ENCODE data around the gene DNPH1. TPM values are rescaled to one million over a fixed set of nuclear protein-coding genes. Genes with fewer than 3 reads are reported as not detected.

The DNPH1 gene
- total and polyA plus RNA-seq, 9 of the 15 experiments (the other 6 are each of a cell fraction or from before 2014, with no cell fraction given): 7.3 to 300 (median 68.7) TPM

- peak; percentile 58 for TF ChIP-seq GTF3C2 (IDR thresholded peaks at IDR 0.05; ENCODE audit: borderline replicate concordance, extremely low read depth, insufficient read length)
- TF ChIP-seq SRSF3 (IDR thresholded peaks at IDR 0.05; ENCODE audit: insufficient read depth, low read length): no peak
- TF ChIP-seq THRAP3 (IDR thresholded peaks at IDR 0.05; ENCODE audit: borderline replicate concordance): no peak
- TF ChIP-seq MBD2 (IDR thresholded peaks at IDR 0.05; ENCODE audit: borderline replicate concordance, low read depth): no peak
- TF ChIP-seq, protein P1, sequence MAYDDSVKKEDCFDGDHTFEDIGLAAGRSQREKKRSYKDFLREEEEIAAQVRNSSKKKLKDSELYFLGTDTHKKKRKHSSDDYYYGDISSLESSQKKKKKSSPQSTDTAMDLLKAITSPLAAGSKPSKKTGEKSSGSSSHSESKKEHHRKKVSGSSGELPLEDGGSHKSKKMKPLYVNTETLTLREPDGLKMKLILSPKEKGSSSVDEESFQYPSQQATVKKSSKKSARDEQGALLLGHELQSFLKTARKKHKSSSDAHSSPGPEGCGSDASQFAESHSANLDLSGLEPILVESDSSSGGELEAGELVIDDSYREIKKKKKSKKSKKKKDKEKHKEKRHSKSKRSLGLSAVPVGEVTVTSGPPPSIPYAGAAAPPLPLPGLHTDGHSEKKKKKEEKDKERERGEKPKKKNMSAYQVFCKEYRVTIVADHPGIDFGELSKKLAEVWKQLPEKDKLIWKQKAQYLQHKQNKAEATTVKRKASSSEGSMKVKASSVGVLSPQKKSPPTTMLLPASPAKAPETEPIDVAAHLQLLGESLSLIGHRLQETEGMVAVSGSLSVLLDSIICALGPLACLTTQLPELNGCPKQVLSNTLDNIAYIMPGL (CRISPR knock-in tag; IDR thresholded peaks at IDR 0.05): no peak
- no peak for TF ChIP-seq KLF1 (tag; IDR thresholded peaks at IDR 0.05)
- TF ChIP-seq KAT8 (IDR thresholded peaks at IDR 0.05; ENCODE audit: low read depth): no peak
- TF ChIP-seq ZFP36 (IDR thresholded peaks at IDR 0.05; ENCODE audit: low read depth, low read length, partially characterized antibody): peak; percentile 99
- TF ChIP-seq, protein P2, sequence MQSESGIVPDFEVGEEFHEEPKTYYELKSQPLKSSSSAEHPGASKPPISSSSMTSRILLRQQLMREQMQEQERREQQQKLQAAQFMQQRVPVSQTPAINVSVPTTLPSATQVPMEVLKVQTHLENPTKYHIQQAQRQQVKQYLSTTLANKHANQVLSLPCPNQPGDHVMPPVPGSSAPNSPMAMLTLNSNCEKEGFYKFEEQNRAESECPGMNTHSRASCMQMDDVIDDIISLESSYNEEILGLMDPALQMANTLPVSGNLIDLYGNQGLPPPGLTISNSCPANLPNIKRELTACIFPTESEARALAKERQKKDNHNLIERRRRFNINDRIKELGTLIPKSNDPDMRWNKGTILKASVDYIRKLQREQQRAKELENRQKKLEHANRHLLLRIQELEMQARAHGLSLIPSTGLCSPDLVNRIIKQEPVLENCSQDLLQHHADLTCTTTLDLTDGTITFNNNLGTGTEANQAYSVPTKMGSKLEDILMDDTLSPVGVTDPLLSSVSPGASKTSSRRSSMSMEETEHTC (IDR thresholded peaks at IDR 0.05): no peak
- no peak for TF ChIP-seq ZNF121 (CRISPR knock-in tag; conservative IDR thresholded peaks at IDR 0.05)
- TF ChIP-seq ID3 (CRISPR knock-in tag; IDR thresholded peaks at IDR 0.05): no peak
- 0 out of 2 replicates have a peak, but pooled peaks have one; percentile 33 for TF ChIP-seq ID3 (tag; IDR thresholded peaks at IDR 0.05)
- TF ChIP-seq ZNF436 (CRISPR knock-in tag; IDR thresholded peaks at IDR 0.05): peak; percentile 81
- no peak for TF ChIP-seq CCNT2 (IDR thresholded peaks at IDR 0.05; ENCODE audit: borderline replicate concordance, extremely low read depth, insufficient read length, low read depth, low read length)
- TF ChIP-seq ZSCAN29 (IDR thresholded peaks at IDR 0.05): no peak
- TF ChIP-seq ZBTB12 (CRISPR knock-in tag; IDR thresholded peaks at IDR 0.05): no peak
- TF ChIP-seq HNRNPLL (IDR thresholded peaks at IDR 0.05; ENCODE audit: low read depth, low read length, poor library complexity, severe bottlenecking): no peak
- no peak for TF ChIP-seq HDAC6 (IDR thresholded peaks at IDR 0.05; ENCODE audit: low read depth, low read length)
- TF ChIP-seq KDM4B (IDR thresholded peaks at IDR 0.05; ENCODE audit: borderline replicate concordance in 2 of 2, low read depth in 1 of 2): 0 out of 4 replicates have a peak, but pooled peaks of 1 of the 2 experiments have one; percentile 39
These were observed 40.2 kb upstream of the DNPH1 start (continued) for GRCh38 chr6:43269273-43270007.
